GM21737 (cell line): ENCODE data around the gene DSTN.

Source experiments
- ATAC-seq: cut with Tn5 transposase; IDR thresholded peaks from one replicate; pipeline ENCODE4 v1.9.1; 2021; ENCODE audit warnings: mild to moderate bottlenecking, moderate library complexity; ENCODE audit not compliant: unreplicated experiment

DSTN gene

GRCh38 chr20:17635332-17636244, 65.7 kb downstream of the DSTN start:
- ATAC-seq, result no peak

- no peak for ATAC-seq
These were observed 66.9 kb downstream of the DSTN start for GRCh38 chr20:17636523-17637412.

GRCh38 chr20:17637413-17637780, 67.5 kb downstream of the DSTN start:
- ATAC-seq, result no peak

- no peak for ATAC-seq
These were observed 68.2 kb downstream of the DSTN start for GRCh38 chr20:17637985-17638640.

GRCh38 chr20:17638835-17639407, 69.0 kb downstream of the DSTN start:
- no peak for ATAC-seq

GRCh38 chr20:17640146-17640874, 70.4 kb downstream of the DSTN start:
- ATAC-seq, result no peak

- ATAC-seq, result no peak
These were observed 71.1 kb downstream of the DSTN start for GRCh38 chr20:17640875-17641378.

GRCh38 chr20:17641520-17641964, 71.7 kb downstream of the DSTN start:
- no peak for ATAC-seq

- ATAC-seq, result no peak
These were observed 72.1 kb downstream of the DSTN start for GRCh38 chr20:17641993-17642392.

- no peak for ATAC-seq
These were observed 72.8 kb downstream of the DSTN start for GRCh38 chr20:17642404-17643269.

- no peak for ATAC-seq
These were observed 73.8 kb downstream of the DSTN start for GRCh38 chr20:17643531-17644188.

GRCh38 chr20:17644451-17644850, 74.6 kb downstream of the DSTN start:
- no peak for ATAC-seq

- no peak for ATAC-seq
These were observed 75.1 kb downstream of the DSTN start for GRCh38 chr20:17645010-17645409.

GRCh38 chr20:17645546-17646208, 75.8 kb downstream of the DSTN start:
- no peak for ATAC-seq

- no peak for ATAC-seq
These were observed 76.5 kb downstream of the DSTN start for GRCh38 chr20:17646209-17646960.

- ATAC-seq, result no peak
These were observed 77.1 kb downstream of the DSTN start for GRCh38 chr20:17646961-17647301.
